B cell (primary cell): ENCODE results near the gene TF. TPM values are rescaled to one million over a fixed set of nuclear protein-coding genes. Genes with fewer than 3 reads are reported as not detected.

Source experiments
- ATAC-seq: fragments of 200-7000 bp; cut with Tn5 transposase; one replicate; pipeline ENCODE4 v1.10.0; 2021; ENCODE audit warnings: low read depth, mild to moderate bottlenecking, moderate number of reproducible peaks, moderate library complexity
- CTCF ChIA-PET: fragments of 350-600 bp; sonication (Branson Sonifier 250); formaldehyde crosslinking; loops from one replicate; lab custom pipeline; 2021; ENCODE audit warnings: antibody characterized with exemption, inconsistent platforms; lab: Charles Lee
- POLR2A ChIA-PET: fragments of 350-600 bp; sonication (Branson Sonifier 250); formaldehyde crosslinking; loops from one replicate; lab custom pipeline; 2021; ENCODE audit warnings: antibody characterized with exemption; lab: Charles Lee
- DNase-seq: peaks from one replicate; pipeline ENCODE4 v3.0.0; 2013
- H2AFZ ChIP-seq: 2 replicates; pipeline ENCODE4 v1.6.1; 2012; ENCODE audit warnings: mild to moderate bottlenecking, low read depth, low read length; ENCODE audit not compliant: insufficient read depth, poor library complexity, severe bottlenecking
- H3K27ac ChIP-seq, 2 donors: 1 replicate in 1 of 2; 2 replicates in 1 of 2; pipeline ENCODE4 v1.5.1; 2012 to 2013; ENCODE audit warnings: low read length in 2 of 2, mild to moderate bottlenecking in 2 of 2, moderate library complexity in 1 of 2
- H3K27me3 ChIP-seq, 4 experiments: fragments of 200-600 bp in 1 of 4; sonication (generic) in 1 of 4; replicated peaks in 1 of 4; 1 replicate in 2 of 4; 2 replicates in 2 of 4; pipeline versions ENCODE4 v1.6.1 to v1.7.0; 2013 to 2016; ENCODE audit warnings: low read length in 3 of 4, mild to moderate bottlenecking in 2 of 4, mixed read lengths in 1 of 4, moderate library complexity in 1 of 4; ENCODE audit not compliant: insufficient read depth in 4 of 4, control insufficient read depth in 3 of 4; ENCODE audit errors: control extremely low read depth in 1 of 4
- H3K36me3 ChIP-seq, 2 experiments: replicated peaks in 1 of 2; 1 replicate in 1 of 2; 2 replicates in 1 of 2; pipeline versions ENCODE4 v1.6.1 to v1.7.1; 2013; ENCODE audit warnings: low read length in 1 of 2; ENCODE audit not compliant: insufficient read depth in 2 of 2, control insufficient read depth in 1 of 2; ENCODE audit errors: control extremely low read depth in 1 of 2, extremely low read depth in 1 of 2
- H3K4me1 ChIP-seq, 2 donors: fragments of 200-600 bp in 1 of 2; sonication (generic) in 1 of 2; 1 replicate in 1 of 2; 2 replicates in 1 of 2; pipeline versions ENCODE4 v1.5.1 to v1.6.1; 2013 to 2017; ENCODE audit warnings: low read length in 2 of 2; ENCODE audit not compliant: control insufficient read depth in 2 of 2, insufficient read depth in 2 of 2
- H3K4me2 ChIP-seq: replicated peaks from 2 replicates; pipeline ENCODE3; 2012; ENCODE audit warnings: mild to moderate bottlenecking, low read depth, low read length; ENCODE audit not compliant: poor library complexity, severe bottlenecking
- H3K4me3 ChIP-seq, 5 experiments: fragments of 200-600 bp in 1 of 5; sonication (generic) in 1 of 5; 1 replicate in 3 of 5; 2 replicates in 2 of 5; pipeline versions ENCODE4 v1.5.1 to v1.7.0; 2011 to 2016; ENCODE audit warnings: low read length in 4 of 5, mild to moderate bottlenecking in 4 of 5, low read depth in 2 of 5, control low read depth in 1 of 5, moderate library complexity in 1 of 5; ENCODE audit not compliant: insufficient read depth in 1 of 5; ENCODE audit errors: control extremely low read depth in 1 of 5, extremely low read depth in 1 of 5
- H3K79me2 ChIP-seq: fragments of 200-600 bp; sonication (generic); one replicate; pipeline ENCODE4 v1.6.0; 2016; ENCODE audit warnings: low read length; ENCODE audit not compliant: control insufficient read depth, insufficient read depth
- H3K9ac ChIP-seq: fragments of 200-600 bp; sonication (generic); 2 replicates; pipeline ENCODE4 v1.6.1; 2017; ENCODE audit warnings: mild to moderate bottlenecking, low read length, moderate library complexity
- H3K9me3 ChIP-seq, 3 donors: one replicate each; pipeline versions ENCODE4 v1.6.1 to v1.7.1; 2013; ENCODE audit warnings: low read length in 2 of 3; ENCODE audit not compliant: control insufficient read depth in 2 of 3, insufficient read depth in 1 of 3; ENCODE audit errors: control extremely low read depth in 1 of 3
- H4K20me1 ChIP-seq: 2 replicates; pipeline ENCODE4 v1.6.0; 2012; ENCODE audit warnings: mild to moderate bottlenecking, low read length; ENCODE audit not compliant: insufficient read depth, control insufficient read depth, poor library complexity, severe bottlenecking
- H3K27ac Mint-ChIP-seq: one replicate; pipeline ENCODE4 v1.8.0; 2021; ENCODE audit warnings: mixed read lengths
- H3K27me3 Mint-ChIP-seq: one replicate; pipeline ENCODE4 v1.8.0; 2021; ENCODE audit warnings: mixed read lengths
- H3K4me1 Mint-ChIP-seq: one replicate; pipeline ENCODE4 v1.8.0; 2021; ENCODE audit warnings: mixed read lengths
- H3K4me3 Mint-ChIP-seq: one replicate; pipeline ENCODE4 v1.8.0; 2021; ENCODE audit warnings: mixed read lengths
- H3K9me3 Mint-ChIP-seq: one replicate; pipeline ENCODE4 v1.8.0; 2022; ENCODE audit warnings: mixed read lengths; ENCODE audit not compliant: insufficient read depth
- CTCF ChIP-seq: fragments of 200-600 bp; IDR thresholded peaks from one replicate; pipeline ENCODE4 v1.8.0; 2022; ENCODE audit warnings: antibody characterized with exemption, mild to moderate bottlenecking
- EZH2 ChIP-seq: IDR thresholded peaks from 2 replicates; pipeline ENCODE4 v1.6.1; 2012; ENCODE audit warnings: borderline replicate concordance, low read depth, mild to moderate bottlenecking, moderate library complexity, low read length; ENCODE audit not compliant: insufficient read depth, poor library complexity, severe bottlenecking
- WGBS: methylation state at CpG from one replicate; pipeline ENCODE4 v1.1.5; 2013; ENCODE audit warnings: missing lambda C conversion rate; ENCODE audit not compliant: insufficient coverage; 5-methylcytosine and 5-hydroxymethylcytosine counted together
- intact Hi-C: fragments of 100-400 bp; cut with micrococcal nuclease; formaldehyde crosslinking; loops from one replicate; pipeline ENCODE4 v1.10.0; 2022
- polyA plus RNA-seq: library from polyadenylated mRNA; depleted of rRNA; stranded (reverse); fragments of >200 nt; gene quantifications from 2 replicates; pipeline ENCODE4 v1.2.3, GENCODE V29; 2012
- total RNA-seq, 2 donors: library from RNA; stranded (reverse); fragments of 120-200 nt in 1 of 2; gene quantifications; 1 replicate in 1 of 2; 2 replicates in 1 of 2; pipeline versions ENCODE4 v1.2.3 to v1.2.4, GENCODE V29; 2013 to 2022

TF gene
- total and polyA plus RNA-seq, 2 donors (not counting 1 experiment from before 2014, with no cell fraction given), result 0.27 to 0.37 TPM

- H3K27me3 Mint-ChIP-seq, result peaks cover 31% of the 10 kb centered on the region
- H3K9me3 Mint-ChIP-seq, result no peaks in the 10 kb centered on the region
- DNase-seq (peak; percentile 14), ATAC-seq (no peak)
- peaks cover 0 to 5% (median 0%) of the 10 kb centered on the region in 4 experiments for H3K27me3 ChIP-seq
- peaks cover under 1% of the 10 kb centered on the region for H3K4me1 Mint-ChIP-seq
- CTCF ChIA-PET, result no interaction called here
- no peaks in the 10 kb centered on the region for H3K79me2 ChIP-seq
- H2AFZ ChIP-seq, result no peak overlapping the region
- H4K20me1 ChIP-seq, result no peaks in the 10 kb centered on the region
- H3K27ac Mint-ChIP-seq, result no peak overlapping the region
- H3K4me1 ChIP-seq, result peaks cover under 1 to 2% of the 10 kb centered on the region in 2 donors
- TF ChIP-seq CTCF, result no peak
- intact Hi-C loops, result loop anchor here (10.0 kb wide), 1 partner anchor 355 kb away; no protein-coding TSS in a partner anchor
- no peaks in the 10 kb centered on the region for H3K36me3 ChIP-seq
- WGBS, result 41% methylated on average over 7 of the region's 7 CpGs
- H3K4me2 ChIP-seq, result no peak overlapping the region
- no peak overlapping the region for H3K9ac ChIP-seq
- POLR2A ChIA-PET, result no interaction called here
- H3K27ac ChIP-seq, result no peak overlapping the region
- no peak overlapping the region for H3K4me3 ChIP-seq
- H3K9me3 ChIP-seq, result no peaks in the 10 kb centered on the region
- H3K4me3 Mint-ChIP-seq, result no peak overlapping the region
Observed at GRCh38 chr3:133799794-133800585, 53.8 kb downstream of the TF start.

GRCh38 chr3:133803469-133803868 lies 57.3 kb downstream of the TF start:
- H3K4me1 Mint-ChIP-seq, result peaks cover 18% of the 10 kb centered on the region
- Histone ChIP-seq H3K9me3 (no peaks in the 10 kb centered on the region), H3K9ac (no peak overlapping the region), H3K4me1 (peaks cover 11 to 13% of the 10 kb centered on the region in 2 donors), H3K4me3 (no peak overlapping the region), H2AFZ (no peak overlapping the region), H3K27ac (no peak overlapping the region), H3K79me2 (peaks cover 24% of the 10 kb centered on the region), H3K36me3 (peaks cover 0 to 8% of the 10 kb centered on the region in 2 experiments), H3K4me2 (no peak overlapping the region), H3K27me3 (no peaks in the 10 kb centered on the region), H4K20me1 (no peaks in the 10 kb centered on the region)
- H3K27ac Mint-ChIP-seq, result no peak overlapping the region
- H3K27me3 Mint-ChIP-seq, result peaks cover 10% of the 10 kb centered on the region
- WGBS, result 71% methylated on average over 3 of the region's 5 CpGs
- intact Hi-C loops, result loop anchor here (10.0 kb wide), 1 partner anchor 359 kb away; no protein-coding TSS in a partner anchor
- ChIA-PET POLR2A (no interaction called here), CTCF (interaction anchor here (1.1 to 2.0 kb wide), 2 partner anchors 13 to 15 kb away, joined by 3 to 5 read pairs; no protein-coding TSS in a partner anchor)
- DNase-seq (no peak), ATAC-seq (no peak)
- H3K9me3 Mint-ChIP-seq, result no peaks in the 10 kb centered on the region
- no peak overlapping the region for H3K4me3 Mint-ChIP-seq
- TF ChIP-seq EZH2, result no peak
- TF ChIP-seq CTCF, result no peak
